ENCODE results near the gene DMXL1. TPM values are rescaled to one million over a fixed set of nuclear protein-coding genes. Genes with fewer than 3 reads are reported as not detected.

Gene DMXL1
- total and polyA plus RNA-seq, 2 experiments from 2014 or later = 28.4 to 41.7 TPM

DNA sequence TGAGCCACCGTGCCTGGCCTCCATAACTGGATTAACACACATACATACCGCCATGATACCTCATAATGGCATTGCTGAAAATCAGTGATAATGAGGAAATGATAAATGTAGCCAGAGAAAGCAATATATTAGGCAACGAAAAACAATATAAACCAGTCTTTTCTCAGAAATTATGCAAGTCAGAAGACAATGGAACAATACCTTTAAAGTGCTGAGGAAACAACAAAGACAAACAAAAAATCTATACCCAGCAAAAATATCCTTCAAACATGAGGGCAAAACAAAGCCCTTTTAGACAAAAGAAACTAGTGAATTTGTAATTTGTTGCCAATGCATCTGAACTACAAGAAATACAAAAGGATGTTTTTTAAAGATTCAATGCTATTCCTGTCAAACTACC, 186.7 kb downstream of the DMXL1 start:
- H3K27ac ChIP-seq (ENCODE audit: low read depth) = no peak overlapping the region
- H3K36me3 ChIP-seq (ENCODE audit: insufficient read depth) = no peaks in the 10 kb centered on the region
- Mint-ChIP-seq H3K9me3 (peaks cover 40% of the 10 kb centered on the region), H3K27ac (no peak overlapping the region), H3K36me3 (ENCODE audit: low read depth) (peaks cover 15% of the 10 kb centered on the region), H3K4me1 (peaks cover 3% of the 10 kb centered on the region; the same call in 2 of the 3 replicates), H3K4me3 (no peak overlapping the region), H3K27me3 (ENCODE audit: insufficient read depth, low read depth, poor library complexity) (peaks cover 19% of the 10 kb centered on the region)
- H3K27me3 ChIP-seq (ENCODE audit: insufficient read depth) = no peaks in the 10 kb centered on the region
- H3K4me3 ChIP-seq = no peak overlapping the region
- H3K4me2 ChIP-seq = no peak overlapping the region
- H3K9me2 ChIP-seq (ENCODE audit: insufficient read depth) = no peaks in the 10 kb centered on the region
- no peaks in the 10 kb centered on the region for H3F3A ChIP-seq (replicated peaks; ENCODE audit: low read depth)
- H4K20me1 ChIP-seq (replicated peaks; ENCODE audit: insufficient read depth) = no peaks in the 10 kb centered on the region
- DNase-seq (ENCODE audit: low spot score) (no peak), ATAC-seq (no peak)
- TF ChIP-seq NANOG (IDR thresholded peaks at IDR 0.05; ENCODE audit: borderline replicate concordance) (no peak), REST (IDR thresholded peaks at IDR 0.05; ENCODE audit: unreplicated experiment) (no peak), POLR2AphosphoS5 (IDR thresholded peaks at IDR 0.05; ENCODE audit: low read depth) (no peak), ZNF462 (CRISPR knock-in tag; IDR thresholded peaks at IDR 0.05) (no peak), CREB1 (CRISPR knock-in tag; IDR thresholded peaks at IDR 0.05; ENCODE audit: low read depth) (no peak), CTCF (conservative IDR thresholded peaks at IDR 0.05; ENCODE audit: low read depth in 2 of 2) (no peak), EZH2 (IDR thresholded peaks at IDR 0.05; ENCODE audit: low read depth, unreplicated experiment) (no peak), ZNF331 (CRISPR knock-in tag; IDR thresholded peaks at IDR 0.05; ENCODE audit: low read depth) (no peak), EZH2phosphoT487 (IDR thresholded peaks at IDR 0.05; ENCODE audit: unreplicated experiment) (no peak), ZNF114 (CRISPR knock-in tag; IDR thresholded peaks at IDR 0.05) (no peak), STAT1 (IDR thresholded peaks at IDR 0.05; ENCODE audit: unreplicated experiment) (no peak), JUNB (IDR thresholded peaks at IDR 0.05; ENCODE audit: unreplicated experiment) (no peak)
- TF ChIP-seq, protein P1, sequence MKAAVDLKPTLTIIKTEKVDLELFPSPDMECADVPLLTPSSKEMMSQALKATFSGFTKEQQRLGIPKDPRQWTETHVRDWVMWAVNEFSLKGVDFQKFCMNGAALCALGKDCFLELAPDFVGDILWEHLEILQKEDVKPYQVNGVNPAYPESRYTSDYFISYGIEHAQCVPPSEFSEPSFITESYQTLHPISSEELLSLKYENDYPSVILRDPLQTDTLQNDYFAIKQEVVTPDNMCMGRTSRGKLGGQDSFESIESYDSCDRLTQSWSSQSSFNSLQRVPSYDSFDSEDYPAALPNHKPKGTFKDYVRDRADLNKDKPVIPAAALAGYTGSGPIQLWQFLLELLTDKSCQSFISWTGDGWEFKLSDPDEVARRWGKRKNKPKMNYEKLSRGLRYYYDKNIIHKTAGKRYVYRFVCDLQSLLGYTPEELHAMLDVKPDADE (IDR thresholded peaks at IDR 0.05) = no peak
- H3K79me2 ChIP-seq (replicated peaks; ENCODE audit: insufficient read depth) = no peaks in the 10 kb centered on the region
- no peak overlapping the region for H2AFZ ChIP-seq
- H3K4me1 ChIP-seq (ENCODE audit: insufficient read depth) = no peaks in the 10 kb centered on the region
